HCT116 (cell line): ENCODE data around the gene ANXA3. TPM values are rescaled to one million over a fixed set of nuclear protein-coding genes. Genes with fewer than 3 reads are reported as not detected.

Experiments
- ATAC-seq: fragments of 200-7000 bp; cut with Tn5 transposase; 2 replicates; pipeline ENCODE4 v1.9.1; 2020; ENCODE audit warnings: mild to moderate bottlenecking, moderate library complexity
- BruUV-seq: library from RNA; stranded (reverse); fragments of 400-500 nt; replicated peaks from 2 replicates; lab custom pipeline; 2021; lab: Mats Ljungman, UMichigan
- CTCF ChIA-PET: fragments of 300-600 bp; sonication (Branson Sonifier 250); formaldehyde crosslinking; loops from one replicate; lab custom pipeline; 2021; ENCODE audit warnings: antibody characterized with exemption; lab: Charles Lee
- POLR2A ChIA-PET: fragments of 300-600, 350-600 bp; sonication (Branson Sonifier 250); formaldehyde crosslinking; loops from one replicate; lab custom pipeline; 2021; ENCODE audit warnings: antibody characterized with exemption; lab: Charles Lee
- RAD21 ChIA-PET, 2 experiments: fragments of 300-600 bp; sonication (Branson Sonifier 250); formaldehyde crosslinking; loops; one replicate each; lab custom pipeline; 2023; ENCODE audit warnings: low total read pairs in 2 of 2; ENCODE audit not compliant: uncharacterized antibody in 2 of 2, unreplicated experiment in 2 of 2, low non-redundant PET in 1 of 2; lab: Charles Lee
- DNase-seq: peaks from one replicate; pipeline ENCODE4 v3.0.0-alpha.2; 2010; ENCODE audit warnings: low read depth, low spot score
- H2AFZ ChIP-seq: fragments of 200-600 bp; shearing (Covaris generic), sonication (generic); 2 replicates; pipeline ENCODE4 v1.6.1; 2017; ENCODE audit warnings: low read depth, mixed run types, mixed read lengths, antibody characterized with exemption, low read length; ENCODE audit not compliant: poor library complexity, severe bottlenecking
- H3K27ac ChIP-seq: 2 replicates; pipeline ENCODE4 v1.5.1; 2012; ENCODE audit warnings: low read depth, low read length
- H3K27me3 ChIP-seq: fragments of 200-600 bp; sonication (generic); 2 replicates; pipeline ENCODE4 v1.6.1; 2016; ENCODE audit warnings: mixed run types, low read length, mixed read lengths; ENCODE audit not compliant: insufficient read depth
- H3K36me3 ChIP-seq, 2 experiments: fragments of 200-500 bp in 1 of 2; fragments of 200-600 bp in 1 of 2; sonication (Bioruptor generic) in 1 of 2; sonication (generic) in 1 of 2; 2 replicates each; pipeline versions ENCODE4 v1.5.1 to v1.6.1; 2014 to 2016; ENCODE audit warnings: low read length in 2 of 2, inconsistent platforms in 1 of 2, mixed read lengths in 1 of 2, mixed run types in 1 of 2; ENCODE audit not compliant: insufficient read depth in 2 of 2, control insufficient read depth in 1 of 2
- H3K4me1 ChIP-seq, 2 experiments: fragments of 200-600 bp in 1 of 2; sonication (generic) in 1 of 2; 2 replicates each; pipeline versions ENCODE4 v1.5.1 to v1.6.1; 2012 to 2017; ENCODE audit warnings: low read length in 2 of 2, inconsistent platforms in 1 of 2, mild to moderate bottlenecking in 1 of 2, mixed read lengths in 1 of 2, mixed run types in 1 of 2, moderate library complexity in 1 of 2; ENCODE audit not compliant: insufficient read depth in 2 of 2, control insufficient read depth in 1 of 2
- H3K4me2 ChIP-seq: fragments of 200-600 bp; sonication (generic); 2 replicates; pipeline ENCODE4 v1.6.1; 2017; ENCODE audit warnings: mixed run types, low read length, mixed read lengths
- H3K4me3 ChIP-seq, 2 experiments: fragments of 200-600 bp in 1 of 2; sonication (generic) in 1 of 2; replicated peaks in 1 of 2; 2 replicates each; pipeline ENCODE4 v1.5.1; 2011 to 2016; ENCODE audit warnings: low read length in 2 of 2, control low read depth in 1 of 2, low read depth in 1 of 2, mild to moderate bottlenecking in 1 of 2, mixed read lengths in 1 of 2, mixed run types in 1 of 2
- H3K79me2 ChIP-seq: fragments of 200-600 bp; sonication (generic); 2 replicates; pipeline ENCODE4 v1.6.1; 2017; ENCODE audit warnings: mild to moderate bottlenecking, mixed run types, low read length, moderate library complexity, mixed read lengths; ENCODE audit not compliant: insufficient read depth
- H3K9ac ChIP-seq: fragments of 200-600 bp; sonication (generic); 2 replicates; pipeline ENCODE4 v1.6.1; 2016; ENCODE audit warnings: low read length, mixed read lengths
- H3K9me2 ChIP-seq: fragments of 200-600 bp; sonication (generic), shearing (Covaris generic); 2 replicates; pipeline ENCODE4 v1.6.1; 2017; ENCODE audit warnings: mixed run types, mild to moderate bottlenecking, moderate library complexity; ENCODE audit not compliant: insufficient read depth
- H3K9me3 ChIP-seq, 2 experiments: fragments of 200-500 bp in 1 of 2; fragments of 200-600 bp in 1 of 2; sonication (Bioruptor generic) in 1 of 2; sonication (generic) in 1 of 2; 2 replicates each; pipeline ENCODE4 v1.6.1; 2014 to 2017; ENCODE audit warnings: low read length in 2 of 2, mixed read lengths in 2 of 2, inconsistent platforms in 1 of 2, low read depth in 1 of 2, mild to moderate bottlenecking in 1 of 2, mixed run types in 1 of 2, moderate library complexity in 1 of 2; ENCODE audit not compliant: control insufficient read depth in 1 of 2, insufficient read depth in 1 of 2
- H4K20me1 ChIP-seq: fragments of 200-600 bp; sonication (generic), shearing (Covaris generic); 2 replicates; pipeline ENCODE4 v1.6.1; 2017; ENCODE audit warnings: mixed run types, mild to moderate bottlenecking, moderate library complexity; ENCODE audit not compliant: insufficient read depth
- CBX3 ChIP-seq: IDR thresholded peaks from 2 replicates; pipeline ENCODE4 v1.6.1; 2012; ENCODE audit warnings: low read depth
- EZH2 ChIP-seq: fragments of 200-600 bp; sonication (generic); IDR thresholded peaks from 2 replicates; pipeline ENCODE4 v1.6.1; 2017; ENCODE audit warnings: antibody characterized with exemption, mixed run types
- POLR2AphosphoS5 ChIP-seq: IDR thresholded peaks from 2 replicates; pipeline ENCODE4 v1.6.1; 2011; ENCODE audit warnings: mild to moderate bottlenecking, low read depth, low read length, moderate library complexity
- YY1 ChIP-seq: IDR thresholded peaks from 2 replicates; pipeline ENCODE4 v1.6.1; 2011; ENCODE audit warnings: low read length, low read depth, moderate library complexity, mild to moderate bottlenecking; ENCODE audit not compliant: insufficient replicate concordance; ENCODE audit errors: extremely low read depth
- ZNF274 ChIP-seq: fragments of 200-500 bp; sonication (Bioruptor generic); IDR thresholded peaks from 2 replicates; pipeline ENCODE4 v1.6.1; 2014; ENCODE audit warnings: mild to moderate bottlenecking, low read depth, low read length, inconsistent platforms
- intact Hi-C: fragments of 100-400 bp; cut with micrococcal nuclease; formaldehyde crosslinking; loops from 2 replicates; pipeline ENCODE4 v1.10.0; 2022
- total RNA-seq: library from RNA; stranded (reverse); gene quantifications from one replicate; pipeline ENCODE4 v1.2.1, GENCODE V29; 2021; ENCODE audit not compliant: unreplicated experiment
- TF ChIP-seq, protein P1 (sequence below), 3 experiments: fragments of 200-600 bp in 1 of 3; sonication (generic) in 1 of 3; IDR thresholded peaks in 2 of 3; conservative IDR thresholded peaks in 1 of 3; 2 replicates each; pipeline ENCODE4 v1.5.1; 2012 to 2017; ENCODE audit warnings: low read depth in 2 of 3, low read length in 2 of 3, antibody characterized with exemption in 1 of 3, borderline replicate concordance in 1 of 3, control low read depth in 1 of 3, mild to moderate bottlenecking in 1 of 3, mixed read lengths in 1 of 3, mixed run types in 1 of 3, moderate library complexity in 1 of 3; ENCODE audit not compliant: insufficient read depth in 1 of 3
- TF ChIP-seq, protein P2 (sequence below): IDR thresholded peaks from 2 replicates; pipeline ENCODE4 v1.6.1; 2011; ENCODE audit warnings: mild to moderate bottlenecking, low read length, moderate library complexity; ENCODE audit not compliant: insufficient replicate concordance; ENCODE audit errors: extremely low read depth
- TF ChIP-seq, protein P3 (sequence below): IDR thresholded peaks from 2 replicates; pipeline ENCODE4 v1.6.1; 2012

ANXA3 gene
- total RNA-seq, 1 experiment from 2014 or later: 158 TPM

DNA sequence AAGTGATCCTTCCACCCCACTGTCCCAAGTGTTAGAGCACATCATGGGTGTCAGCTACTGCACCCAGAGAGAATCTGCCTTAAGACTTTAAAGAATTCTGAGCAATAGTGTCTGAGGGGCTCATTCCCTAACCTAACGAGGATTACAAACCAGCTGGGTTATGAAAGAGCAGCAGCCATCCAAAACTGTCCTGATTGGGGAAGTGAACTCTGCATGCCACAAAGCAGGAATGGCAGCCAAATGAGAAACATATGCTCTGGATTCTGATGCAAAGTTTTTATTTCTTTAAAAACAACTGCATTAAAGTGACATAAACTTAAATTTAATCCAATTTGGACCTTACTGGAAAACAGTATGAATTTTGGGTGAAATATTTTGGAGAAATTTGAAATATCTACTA, 103.2 kb downstream of the ANXA3 start (continued):
- TF ChIP-seq CBX3 (no peak), EZH2 (no peak), POLR2AphosphoS5 (no peak), YY1 (no peak), ZNF274 (no peak)
- TF ChIP-seq, protein P1, sequence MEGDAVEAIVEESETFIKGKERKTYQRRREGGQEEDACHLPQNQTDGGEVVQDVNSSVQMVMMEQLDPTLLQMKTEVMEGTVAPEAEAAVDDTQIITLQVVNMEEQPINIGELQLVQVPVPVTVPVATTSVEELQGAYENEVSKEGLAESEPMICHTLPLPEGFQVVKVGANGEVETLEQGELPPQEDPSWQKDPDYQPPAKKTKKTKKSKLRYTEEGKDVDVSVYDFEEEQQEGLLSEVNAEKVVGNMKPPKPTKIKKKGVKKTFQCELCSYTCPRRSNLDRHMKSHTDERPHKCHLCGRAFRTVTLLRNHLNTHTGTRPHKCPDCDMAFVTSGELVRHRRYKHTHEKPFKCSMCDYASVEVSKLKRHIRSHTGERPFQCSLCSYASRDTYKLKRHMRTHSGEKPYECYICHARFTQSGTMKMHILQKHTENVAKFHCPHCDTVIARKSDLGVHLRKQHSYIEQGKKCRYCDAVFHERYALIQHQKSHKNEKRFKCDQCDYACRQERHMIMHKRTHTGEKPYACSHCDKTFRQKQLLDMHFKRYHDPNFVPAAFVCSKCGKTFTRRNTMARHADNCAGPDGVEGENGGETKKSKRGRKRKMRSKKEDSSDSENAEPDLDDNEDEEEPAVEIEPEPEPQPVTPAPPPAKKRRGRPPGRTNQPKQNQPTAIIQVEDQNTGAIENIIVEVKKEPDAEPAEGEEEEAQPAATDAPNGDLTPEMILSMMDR (IDR thresholded peaks at IDR 0.05 in 2 of 3, conservative IDR thresholded peaks at IDR 0.05 in 1 of 3; ENCODE audit: borderline replicate concordance in 1 of 3, insufficient read depth in 1 of 3, low read depth in 2 of 3, low read length in 2 of 3): no peak

DNA sequence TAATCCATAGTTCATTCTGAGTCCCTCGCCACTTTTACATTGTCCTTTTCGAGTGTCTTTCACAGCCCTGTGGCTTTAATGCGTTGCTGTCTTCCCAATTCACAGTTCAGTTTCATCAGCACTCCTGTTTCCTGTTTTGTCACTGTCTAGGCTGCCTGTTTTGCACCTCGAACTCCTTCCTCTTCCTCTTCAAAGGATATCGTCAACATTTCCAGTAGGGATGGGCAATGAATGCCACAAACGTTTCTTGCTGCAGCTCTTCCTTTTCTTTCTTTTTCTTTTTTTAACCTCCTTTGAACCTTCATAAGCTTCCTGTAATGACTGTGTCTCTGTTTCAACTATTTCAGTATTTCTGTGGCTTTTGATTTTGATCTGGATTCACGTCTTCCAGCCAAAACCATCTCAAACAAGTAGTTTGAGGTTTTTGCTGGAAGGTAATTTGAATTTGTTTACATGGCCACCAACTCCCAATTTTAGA, 105.4 kb downstream of the ANXA3 start:
- no peak for DNase-seq
- POLR2A ChIA-PET: no interaction called here
- H3K36me3 ChIP-seq: no peaks in the 10 kb centered on the region
- no peak for ATAC-seq
- no peaks in the 10 kb centered on the region for H3K9me3 ChIP-seq
- intact Hi-C loops: no loop called here
- no peaks in the 10 kb centered on the region for H3K9me2 ChIP-seq
- no peak overlapping the region for H2AFZ ChIP-seq
- H3K4me3 ChIP-seq: no peak overlapping the region
- TF ChIP-seq, protein P2, sequence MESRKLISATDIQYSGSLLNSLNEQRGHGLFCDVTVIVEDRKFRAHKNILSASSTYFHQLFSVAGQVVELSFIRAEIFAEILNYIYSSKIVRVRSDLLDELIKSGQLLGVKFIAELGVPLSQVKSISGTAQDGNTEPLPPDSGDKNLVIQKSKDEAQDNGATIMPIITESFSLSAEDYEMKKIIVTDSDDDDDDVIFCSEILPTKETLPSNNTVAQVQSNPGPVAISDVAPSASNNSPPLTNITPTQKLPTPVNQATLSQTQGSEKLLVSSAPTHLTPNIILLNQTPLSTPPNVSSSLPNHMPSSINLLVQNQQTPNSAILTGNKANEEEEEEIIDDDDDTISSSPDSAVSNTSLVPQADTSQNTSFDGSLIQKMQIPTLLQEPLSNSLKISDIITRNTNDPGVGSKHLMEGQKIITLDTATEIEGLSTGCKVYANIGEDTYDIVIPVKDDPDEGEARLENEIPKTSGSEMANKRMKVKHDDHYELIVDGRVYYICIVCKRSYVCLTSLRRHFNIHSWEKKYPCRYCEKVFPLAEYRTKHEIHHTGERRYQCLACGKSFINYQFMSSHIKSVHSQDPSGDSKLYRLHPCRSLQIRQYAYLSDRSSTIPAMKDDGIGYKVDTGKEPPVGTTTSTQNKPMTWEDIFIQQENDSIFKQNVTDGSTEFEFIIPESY: no peak
- TF ChIP-seq EZH2: no peak
- TF ChIP-seq, protein P3, sequence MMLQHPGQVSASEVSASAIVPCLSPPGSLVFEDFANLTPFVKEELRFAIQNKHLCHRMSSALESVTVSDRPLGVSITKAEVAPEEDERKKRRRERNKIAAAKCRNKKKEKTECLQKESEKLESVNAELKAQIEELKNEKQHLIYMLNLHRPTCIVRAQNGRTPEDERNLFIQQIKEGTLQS: no peak
- H3K79me2 ChIP-seq: no peaks in the 10 kb centered on the region
- H4K20me1 ChIP-seq: no peaks in the 10 kb centered on the region
- H3K9ac ChIP-seq: no peak overlapping the region
- no TSS peak for BruUV-seq
- no peaks in the 10 kb centered on the region for H3K4me1 ChIP-seq
- no peak overlapping the region for H3K4me2 ChIP-seq
- no peaks in the 10 kb centered on the region for H3K27me3 ChIP-seq
- CTCF ChIA-PET: no interaction called here
- no peak overlapping the region for H3K27ac ChIP-seq
- RAD21 ChIA-PET: no interaction called here
